SU-DHL-6 (cell line): ENCODE measurements around the gene PEA15.

ENCODE experiments used
- CTCF ChIP-seq: fragments of 200-600 bp; sonication (generic); IDR thresholded peaks from one replicate; pipeline ENCODE4 v1.5.1; 2017; ENCODE audit warnings: antibody characterized with exemption, mild to moderate bottlenecking, low read length, moderate library complexity; ENCODE audit not compliant: insufficient read depth, poor library complexity, severe bottlenecking
- EZH2phosphoT487 ChIP-seq: fragments of 200-600 bp; sonication (generic), shearing (Covaris generic); conservative IDR thresholded peaks from 2 replicates; pipeline ENCODE4 v1.6.1; 2018; ENCODE audit warnings: mild to moderate bottlenecking, antibody characterized with exemption, low read length, moderate library complexity, mixed read lengths

DNA sequence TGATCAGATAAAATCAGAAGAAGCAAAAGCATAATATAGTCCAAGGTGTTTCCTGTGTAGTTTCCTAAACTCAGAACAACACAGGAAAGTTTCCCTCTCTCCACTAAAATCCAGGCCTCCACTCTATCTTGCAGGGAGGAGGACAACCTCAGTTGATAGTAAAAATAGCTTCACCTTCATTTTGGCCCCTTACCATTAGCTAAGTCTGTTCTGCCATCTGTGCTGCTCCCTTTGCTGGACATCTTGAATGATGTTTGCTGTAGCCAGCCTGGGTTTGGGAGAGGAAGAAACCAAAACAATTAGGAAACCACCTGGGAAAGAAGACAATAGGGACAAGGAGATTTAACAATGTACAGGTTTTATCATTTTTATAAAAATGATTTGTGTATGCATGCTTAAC, 38.6 kb downstream of the PEA15 start:
- no peak for TF ChIP-seq EZH2phosphoT487
- TF ChIP-seq CTCF = no peak
